HG03378 (cell line): ENCODE data around the gene AIF1.
"Not testable (repeated sequence)": the region's sequence is repeated elsewhere in the genome, so short reads cannot be mapped to it uniquely, and the experiment has no call there.

Experiments used
- ATAC-seq: cut with Tn5 transposase; IDR thresholded peaks from one replicate; pipeline ENCODE4 v1.9.1; 2021; ENCODE audit warnings: mild to moderate bottlenecking, moderate library complexity; ENCODE audit not compliant: unreplicated experiment

Gene AIF1

DNA sequence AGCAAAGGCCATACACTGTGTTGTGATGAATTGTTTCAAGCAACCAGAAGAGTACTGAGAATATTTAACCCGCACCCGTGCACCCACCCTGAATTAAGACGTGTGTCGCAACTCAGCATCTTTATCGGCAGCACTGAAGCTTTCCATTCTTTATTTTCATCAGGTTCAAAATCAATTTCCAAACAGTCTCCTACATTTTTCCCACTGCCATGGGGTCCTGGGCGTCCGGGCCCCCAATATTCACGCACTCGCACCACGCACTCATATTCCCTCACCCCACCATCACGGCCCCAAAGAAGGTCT is 34.6 kb upstream of the AIF1 start:
- no peak for ATAC-seq

DNA sequence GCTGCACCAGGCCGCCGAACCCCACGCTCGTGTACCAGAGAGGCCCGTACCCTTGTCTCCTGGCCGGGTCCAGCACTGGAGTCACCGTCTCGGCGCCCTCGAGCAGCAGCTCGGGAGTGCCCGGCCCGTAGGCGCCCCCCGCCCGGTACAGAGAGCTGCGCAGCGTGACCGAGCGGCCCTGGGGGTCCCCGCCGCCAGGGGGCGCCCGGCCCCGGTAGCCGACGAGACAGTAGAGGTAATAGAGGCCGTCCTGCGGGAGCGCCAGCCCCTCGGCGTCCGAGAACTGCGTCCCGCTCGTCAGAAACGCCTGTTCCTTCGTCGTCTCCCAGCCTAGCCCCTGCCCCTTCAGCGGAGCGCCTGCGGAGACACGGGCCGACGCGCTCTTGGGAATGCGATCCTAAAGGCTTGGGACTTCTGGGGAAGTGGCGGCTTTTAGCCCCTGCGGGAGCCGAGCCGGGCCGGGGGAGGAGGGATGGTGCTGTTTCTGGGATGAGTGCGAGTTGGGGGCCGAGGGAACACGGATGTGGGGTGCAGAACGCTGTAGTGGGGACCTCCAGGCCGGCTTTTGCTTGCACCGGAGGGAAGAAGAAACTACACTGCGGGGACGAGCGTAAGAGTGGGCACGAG is 34.1 kb upstream of the AIF1 start:
- ATAC-seq: peak; percentile 43

DNA sequence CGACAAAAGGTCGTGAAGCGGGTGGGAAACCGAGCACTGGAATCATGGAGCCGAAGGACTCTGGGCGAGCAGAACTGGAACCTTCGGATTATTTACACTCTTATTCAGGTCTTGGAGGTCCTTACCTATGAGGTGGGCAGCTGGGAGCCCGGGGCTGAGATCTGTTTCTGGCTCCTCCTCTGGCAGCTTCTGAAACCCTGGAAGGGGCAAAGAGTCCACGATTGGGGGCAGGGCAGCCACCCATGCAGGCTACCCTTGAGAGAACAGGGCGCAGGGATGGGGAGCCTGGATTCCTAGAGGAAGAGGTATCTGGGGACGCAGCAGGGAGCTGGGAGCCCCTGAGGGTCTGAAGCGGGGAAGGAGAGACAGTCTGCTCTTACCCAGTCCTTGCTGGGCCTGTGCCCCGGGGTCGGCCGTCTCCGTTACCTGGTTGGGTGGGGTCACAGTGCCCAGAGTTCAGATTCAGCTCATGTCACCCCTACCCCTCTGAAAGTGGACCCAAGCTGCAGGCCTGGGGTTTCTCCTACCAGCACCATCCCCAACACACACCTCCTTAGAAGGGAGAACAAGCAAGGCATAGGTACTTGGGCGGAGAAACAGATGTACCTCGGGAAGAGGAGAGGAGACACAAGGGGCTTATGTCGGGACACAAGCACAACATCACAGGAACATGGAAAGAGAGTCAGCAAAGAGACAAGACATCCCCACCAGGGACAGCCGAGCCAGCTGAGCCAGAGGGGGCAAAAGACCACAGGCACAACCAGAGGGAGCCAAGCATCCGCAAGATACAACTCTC is 33.4 kb upstream of the AIF1 start:
- no peak for ATAC-seq

DNA sequence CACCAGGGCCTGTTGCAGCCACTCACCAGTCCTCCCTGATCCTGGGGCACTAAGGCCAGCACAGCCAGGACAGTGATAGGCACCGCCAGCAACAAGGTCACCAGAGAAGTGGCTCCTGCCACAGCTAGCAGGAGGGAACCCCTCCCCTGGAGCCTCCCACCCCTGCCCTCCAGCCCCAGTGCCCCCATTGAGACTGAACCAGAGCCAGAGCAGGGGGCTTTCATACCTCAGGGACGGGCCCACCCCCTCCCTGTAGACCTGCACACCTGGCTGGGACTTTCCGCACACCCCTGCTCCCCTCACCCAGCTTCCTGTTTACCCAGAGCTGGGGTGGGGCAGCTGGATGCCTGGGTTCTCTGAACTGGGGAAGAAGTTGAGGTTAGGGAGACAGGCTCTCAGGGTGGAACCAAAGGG is 32.8 kb upstream of the AIF1 start, which contains the start of gene LTB:
TSS of gene LTB (minus strand) at position 195 of the 414 bp plus-strand sequence. CDS start at position 188, 7 bp downstream.
- no peak for ATAC-seq

DNA sequence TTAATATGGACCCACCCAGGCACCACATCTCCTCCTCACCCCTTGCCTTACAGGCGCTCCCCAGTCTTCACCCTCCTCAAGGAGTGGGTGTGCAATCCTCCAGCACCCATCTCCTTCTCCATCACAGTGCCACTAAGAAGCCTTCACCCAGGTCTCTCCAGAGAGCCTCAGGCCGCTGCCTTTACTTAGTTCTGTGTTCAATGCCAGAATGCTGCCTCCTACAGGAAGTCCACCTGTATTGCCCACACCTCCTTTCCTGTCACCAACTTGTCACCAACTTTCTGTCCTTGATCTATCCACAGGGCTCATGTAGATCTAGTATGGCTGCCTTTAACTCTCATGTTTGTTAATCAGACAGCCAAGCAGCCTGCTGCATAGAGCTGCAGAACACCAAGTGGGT is 29.5 kb upstream of the AIF1 start:
- ATAC-seq: no peak

DNA sequence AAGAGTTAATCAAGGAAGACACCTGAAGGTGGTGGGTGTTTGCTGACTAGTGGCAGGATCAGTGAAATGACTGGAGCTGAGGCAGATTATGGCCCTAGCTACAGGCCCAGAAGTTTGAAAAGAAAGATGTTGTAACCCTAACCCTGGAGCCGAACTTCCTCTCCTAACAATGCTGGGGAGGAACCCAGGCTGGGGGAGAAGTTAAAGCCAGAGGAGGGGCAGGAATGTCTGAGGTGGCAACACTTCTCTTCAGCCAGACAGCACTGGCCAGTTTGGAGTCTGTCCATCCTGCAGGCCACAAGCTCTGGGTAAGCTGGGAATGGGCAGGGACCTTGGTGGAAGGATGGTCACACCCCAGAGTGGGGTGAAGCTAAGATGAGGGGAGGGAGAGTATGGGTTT is 29.0 kb upstream of the AIF1 start, which contains the start of gene LST1:
TSS of gene LST1 (plus strand) at position 270 of the 400 bp plus-strand sequence. CDS start 1,023 bp downstream, outside the sequence.
- ATAC-seq: no peak

DNA sequence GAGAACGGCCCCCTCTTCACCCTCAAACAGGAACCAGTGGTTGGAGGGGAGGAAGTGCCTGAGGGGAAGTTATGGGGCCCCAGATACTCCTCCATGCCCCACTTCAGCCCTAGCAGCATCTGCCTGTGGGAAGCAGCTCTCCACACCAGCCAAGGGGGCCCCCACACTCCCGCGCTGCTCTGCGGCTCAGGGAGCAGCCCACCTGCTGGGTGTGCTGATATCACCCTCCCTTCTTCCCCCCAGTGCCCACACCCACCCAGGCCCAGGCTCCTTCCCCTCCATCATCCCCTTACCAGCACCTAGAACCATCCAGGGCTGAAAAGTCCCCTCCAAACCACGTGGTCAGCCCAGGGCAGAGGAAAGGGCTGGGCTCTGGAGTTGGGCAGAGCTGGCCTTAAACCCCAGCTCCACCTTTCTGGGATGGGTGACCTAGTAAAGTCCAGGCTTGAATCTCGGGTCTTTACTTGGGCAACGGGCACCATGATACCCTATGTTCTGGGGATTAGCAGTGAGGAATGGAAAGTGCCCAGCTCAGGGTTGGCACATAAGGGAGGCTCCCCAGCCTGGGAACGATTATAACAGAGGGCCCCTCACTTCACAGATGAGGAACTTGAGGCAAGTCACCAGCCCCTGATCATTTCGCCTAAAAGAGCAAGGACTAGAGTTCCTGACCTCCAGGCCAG is 28.3 kb upstream of the AIF1 start:
- ATAC-seq: no peak

DNA sequence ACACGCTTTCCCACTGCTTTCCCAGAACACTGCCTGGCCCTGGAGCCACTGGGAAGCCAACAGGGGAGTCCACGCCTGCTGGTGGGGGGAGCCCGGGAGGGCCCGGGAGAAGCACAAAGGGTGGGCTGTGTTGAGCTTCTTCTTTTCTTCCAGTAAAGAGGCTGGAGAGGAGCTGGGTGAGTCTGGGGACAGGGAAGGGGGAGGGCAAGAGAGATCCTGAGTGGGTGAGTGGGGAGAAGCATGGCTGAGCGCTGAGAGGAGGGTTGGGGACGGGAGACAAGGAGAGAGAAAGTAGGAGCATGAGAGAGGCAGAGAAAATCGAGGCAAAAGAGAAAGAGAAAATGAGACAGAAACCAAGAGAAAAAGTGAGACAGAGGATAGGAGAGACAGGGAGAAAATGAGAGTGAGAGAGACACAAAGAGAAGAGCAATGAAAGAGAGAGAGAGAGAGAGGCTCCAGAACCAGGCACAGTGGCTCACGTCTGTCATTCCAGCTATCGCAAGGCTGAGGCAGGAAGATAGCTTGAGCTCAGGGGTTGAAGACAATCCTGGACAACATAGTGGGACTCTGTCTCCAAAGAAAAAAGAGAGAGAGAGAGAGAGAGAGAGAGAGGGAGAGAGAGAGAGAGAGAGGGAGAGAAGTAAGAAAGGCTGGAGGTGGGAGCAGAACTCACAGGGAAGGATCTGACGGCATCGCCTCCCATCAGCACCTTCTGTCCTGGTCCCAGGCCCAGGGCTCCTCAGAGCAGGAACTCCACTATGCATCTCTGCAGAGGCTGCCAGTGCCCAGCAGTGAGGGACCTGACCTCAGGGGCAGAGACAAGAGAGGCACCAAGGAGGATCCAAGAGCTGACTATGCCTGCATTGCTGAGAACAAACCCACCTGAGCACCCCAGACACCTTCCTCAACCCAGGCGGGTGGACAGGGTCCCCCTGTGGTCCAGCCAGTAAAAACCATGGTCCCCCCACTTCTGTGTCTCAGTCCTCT is 26.9 kb upstream of the AIF1 start:
- no peak for ATAC-seq

DNA sequence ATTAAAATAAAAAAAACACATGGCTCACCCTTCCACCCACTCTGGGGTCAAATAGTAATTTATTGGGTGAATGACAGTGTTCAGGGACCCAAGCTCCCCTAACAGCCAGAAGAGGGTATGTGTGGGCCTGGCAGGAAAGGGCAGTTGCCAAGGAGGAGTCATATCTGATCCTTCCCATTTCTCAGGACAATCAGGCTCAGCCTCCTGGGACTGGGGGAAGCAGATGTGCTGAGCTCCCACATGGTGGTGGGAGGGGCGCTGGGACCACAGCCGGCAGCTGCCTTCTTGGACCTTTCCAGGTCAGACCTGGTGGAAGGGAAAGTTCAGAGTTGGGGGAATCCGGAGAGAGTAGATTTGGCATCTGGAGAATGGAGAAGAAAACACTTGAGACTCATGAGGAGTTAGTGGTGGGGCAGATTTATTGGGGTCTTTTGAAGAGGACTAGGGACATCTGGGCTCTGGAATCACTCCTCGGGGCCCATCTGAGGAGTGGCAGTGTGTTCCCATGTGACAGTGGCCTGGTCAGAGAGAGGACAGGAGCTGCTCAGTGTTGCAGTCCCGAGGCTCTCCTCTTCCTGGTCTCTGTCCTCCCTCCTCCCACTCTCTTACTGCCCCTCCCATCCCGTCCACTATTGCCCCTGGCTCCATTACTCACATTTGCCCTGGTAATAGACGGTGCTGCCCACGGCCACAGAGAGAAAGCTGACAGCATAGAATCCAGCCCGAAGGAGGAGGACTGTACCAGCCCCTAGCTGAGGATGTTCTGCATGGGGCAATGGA is 26.0 kb upstream of the AIF1 start:
- no peak for ATAC-seq

DNA sequence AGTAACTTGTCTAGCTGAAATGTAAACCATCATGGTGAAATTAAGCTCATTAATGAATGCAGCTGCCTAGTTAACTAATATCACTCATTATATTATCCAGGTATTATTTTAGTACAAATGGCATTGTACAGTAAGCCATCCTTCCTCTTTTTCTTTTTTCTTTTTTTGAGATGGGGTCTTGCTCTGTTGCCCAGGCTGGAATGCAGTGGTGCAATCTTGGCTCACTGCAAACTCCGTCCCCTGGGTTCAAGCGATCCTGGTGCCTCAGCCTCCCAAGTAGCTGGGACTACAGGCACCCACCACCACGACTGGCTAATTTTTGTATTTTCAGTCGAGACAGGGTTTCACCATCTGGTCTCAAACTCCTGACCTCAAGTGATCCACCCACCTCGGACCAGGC is 24.3 kb upstream of the AIF1 start:
- not testable (repeated sequence) for ATAC-seq

DNA sequence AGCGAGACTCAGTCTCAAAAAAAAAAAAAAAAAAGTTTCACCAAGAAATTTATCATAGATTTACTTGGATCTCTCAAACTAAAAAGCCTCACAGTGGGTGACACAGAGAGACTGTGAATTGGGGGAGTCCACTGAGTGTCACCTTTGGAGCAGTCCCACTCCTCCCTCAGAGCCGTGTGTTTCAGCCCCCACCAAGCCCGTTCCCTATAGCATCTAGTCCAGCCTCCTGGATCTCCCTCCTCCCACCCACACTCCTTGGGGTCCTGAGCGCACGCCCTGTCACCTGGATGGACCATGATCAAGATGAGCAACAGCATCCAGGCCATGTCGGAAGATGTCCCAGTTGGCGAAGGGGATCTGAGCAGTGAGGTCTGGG is 22.6 kb upstream of the AIF1 start:
- no peak for ATAC-seq

DNA sequence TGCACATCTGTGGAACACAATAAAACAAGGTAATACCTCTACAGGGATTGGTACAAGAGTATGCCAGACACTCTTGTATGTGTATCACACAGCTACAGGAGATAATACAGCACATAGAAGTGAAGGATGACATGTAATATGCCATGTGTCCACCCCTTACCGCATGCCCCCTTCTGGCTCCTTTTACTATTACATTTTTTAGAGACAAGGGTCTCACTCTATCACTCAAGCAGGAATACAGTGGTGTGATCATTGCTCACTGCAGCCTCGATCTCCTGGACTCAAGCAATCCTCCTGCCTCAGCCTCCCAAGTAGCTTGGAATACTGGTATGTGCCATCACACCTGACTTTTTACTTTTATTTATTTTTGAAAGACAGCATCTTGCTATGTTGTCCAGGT is 18.0 kb upstream of the AIF1 start:
- ATAC-seq: peak; percentile 42

DNA sequence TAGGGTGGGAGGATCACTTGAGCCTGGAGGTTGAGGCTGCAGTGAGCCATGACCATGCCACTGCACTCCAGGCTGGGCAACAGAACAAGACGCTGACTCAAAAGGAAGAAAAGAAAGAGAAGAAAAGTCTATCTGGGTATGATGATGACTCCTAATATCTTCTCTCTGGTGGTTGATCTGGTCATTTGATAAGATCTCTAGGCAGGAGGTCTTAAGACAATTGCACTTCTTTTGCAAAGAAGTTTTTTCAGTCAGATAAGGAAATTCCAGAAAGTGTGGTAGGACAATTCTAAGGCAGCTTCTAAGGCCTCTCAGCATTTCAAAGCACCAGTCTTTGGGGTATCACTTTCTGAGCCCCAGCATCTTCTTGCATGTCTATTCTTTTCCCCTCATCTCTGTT is 7.7 kb upstream of the AIF1 start:
- no peak for ATAC-seq

DNA sequence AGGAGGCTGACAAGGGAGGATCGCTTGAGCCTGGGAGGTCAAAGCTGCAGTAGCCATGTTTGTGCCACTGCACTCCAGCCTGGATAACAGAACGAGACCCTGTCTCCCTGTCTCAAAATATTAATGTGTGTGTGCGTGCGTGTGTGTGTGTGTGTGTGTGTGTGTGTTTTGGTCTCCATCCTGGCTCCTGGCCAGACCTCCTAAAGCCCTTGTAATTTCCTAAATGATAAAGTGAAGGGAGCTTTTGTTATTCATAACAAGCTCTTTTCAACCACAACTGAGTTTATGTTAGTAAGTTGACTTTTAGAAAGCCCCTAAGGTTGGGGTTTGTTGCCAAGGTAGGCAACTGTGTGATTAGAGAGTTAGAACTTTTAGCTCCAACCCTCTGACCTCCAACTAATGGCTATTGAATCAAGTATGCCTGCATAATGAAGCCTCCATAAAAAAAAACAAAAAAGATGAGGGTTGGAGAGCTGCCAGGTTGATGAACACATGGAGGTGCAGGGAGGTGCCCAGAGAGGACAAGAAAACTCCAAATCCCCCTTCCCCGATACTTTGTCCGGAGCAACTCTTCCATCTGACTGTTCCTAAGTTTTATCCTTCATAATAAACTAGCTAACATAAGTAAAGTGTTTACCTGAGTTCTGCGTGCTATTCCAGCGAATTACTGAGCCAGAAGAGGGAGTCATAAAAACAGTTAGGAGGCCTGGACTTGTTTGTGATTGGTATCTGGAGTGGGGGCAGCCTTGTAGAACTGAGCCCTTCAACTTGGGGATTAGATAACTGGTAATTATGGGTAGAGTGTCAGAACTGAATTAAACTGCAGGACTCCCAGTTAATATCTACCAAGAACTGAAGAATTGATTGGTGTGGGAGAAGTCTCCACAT is 5.3 kb upstream of the AIF1 start:
- no peak for ATAC-seq

DNA sequence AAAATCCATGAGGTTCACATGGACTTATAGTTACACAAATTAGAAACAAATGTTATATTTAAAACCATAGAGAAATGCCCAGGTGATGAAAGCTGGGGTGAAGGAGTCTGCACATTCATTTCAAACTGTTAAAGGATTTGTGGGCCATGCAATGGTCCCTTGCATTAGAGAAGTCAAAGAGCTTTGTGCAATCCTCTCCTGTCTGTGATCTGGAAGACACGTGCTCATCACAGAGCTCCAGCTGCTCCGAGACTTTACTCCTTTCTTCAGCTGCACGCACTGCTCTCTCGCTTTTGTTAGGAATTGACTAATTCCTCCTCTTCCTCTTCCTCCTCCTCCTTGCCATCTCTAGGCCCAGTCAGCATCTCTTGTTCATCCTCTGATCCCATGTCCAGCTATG is 4.1 kb upstream of the AIF1 start:
- no peak for ATAC-seq

DNA sequence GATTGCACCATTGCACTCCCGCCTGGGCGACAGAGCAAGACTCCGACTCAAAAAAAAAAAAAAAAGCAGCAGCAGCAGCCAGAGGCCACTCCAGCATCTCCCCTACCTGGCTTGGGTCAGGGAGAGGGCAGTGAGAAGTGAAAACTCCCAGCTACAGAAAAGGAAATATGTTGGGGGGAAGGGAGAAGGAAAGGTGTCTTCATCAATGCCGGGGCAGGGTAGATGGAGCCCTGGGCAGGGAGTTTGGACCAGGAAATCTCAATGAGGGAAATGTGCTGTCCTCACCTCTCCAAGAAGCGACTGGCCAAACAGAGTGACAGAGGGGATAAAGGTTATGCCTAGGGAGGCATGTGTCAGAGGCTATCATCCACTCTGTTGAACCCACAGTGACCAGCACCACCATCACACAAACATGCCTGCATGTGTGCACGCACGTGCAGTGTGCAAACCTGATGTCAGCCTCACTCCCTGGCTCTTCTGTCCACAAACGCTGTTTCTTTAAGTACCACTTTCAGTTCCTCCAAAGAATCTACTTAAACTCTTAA is 887 bp upstream of the AIF1 start:
- ATAC-seq: no peak

DNA sequence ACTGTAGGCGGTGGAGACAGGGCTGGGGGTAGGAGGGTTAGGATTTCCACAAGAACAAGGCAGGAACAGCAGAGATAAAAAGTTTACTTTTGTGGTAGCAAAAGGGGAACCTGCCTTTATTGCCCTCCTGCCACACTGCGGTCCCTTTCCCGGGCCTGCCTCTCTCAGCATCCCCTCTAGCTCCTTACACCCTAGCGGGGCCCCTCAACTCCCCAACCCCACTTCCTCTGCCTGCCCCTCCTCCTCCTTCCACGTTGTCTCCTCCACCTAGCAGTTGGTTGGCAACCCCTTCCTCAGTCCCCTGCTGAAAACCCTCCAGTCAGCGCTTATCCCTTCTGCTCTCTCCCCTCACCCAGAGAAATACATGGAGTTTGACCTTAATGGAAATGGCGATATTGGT is 714 bp downstream of the AIF1 start:
- ATAC-seq: no peak

DNA sequence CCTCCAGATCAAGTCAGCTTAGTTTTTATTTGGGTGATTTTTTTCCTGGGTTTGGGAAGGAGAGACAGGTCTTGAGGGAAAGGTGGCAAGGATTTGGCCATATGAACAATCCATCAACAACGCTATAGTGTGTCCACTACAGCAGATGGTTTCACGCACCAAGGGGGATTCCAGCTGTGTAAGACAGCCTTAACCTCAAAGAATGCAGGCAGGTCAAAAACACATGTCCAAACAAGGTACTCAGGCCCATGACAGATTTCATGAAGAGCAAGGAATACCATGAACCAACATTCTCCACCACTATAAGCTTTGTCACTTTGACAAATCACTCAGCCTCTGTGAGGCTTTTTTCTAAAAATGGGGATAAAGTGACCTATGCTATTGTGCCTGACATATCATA is 2.0 kb downstream of the AIF1 start:
- no peak for ATAC-seq
